ENCODE measurements around the gene USP7. TPM values are rescaled to one million over a fixed set of nuclear protein-coding genes. Genes with fewer than 3 reads are reported as not detected.
A peak's percentile ranks its signal among the peaks of the same experiment; 100 is the strongest.

USP7 gene
- total RNA-seq, 2 experiments from 2014 or later = 162 to 166 TPM

DNA sequence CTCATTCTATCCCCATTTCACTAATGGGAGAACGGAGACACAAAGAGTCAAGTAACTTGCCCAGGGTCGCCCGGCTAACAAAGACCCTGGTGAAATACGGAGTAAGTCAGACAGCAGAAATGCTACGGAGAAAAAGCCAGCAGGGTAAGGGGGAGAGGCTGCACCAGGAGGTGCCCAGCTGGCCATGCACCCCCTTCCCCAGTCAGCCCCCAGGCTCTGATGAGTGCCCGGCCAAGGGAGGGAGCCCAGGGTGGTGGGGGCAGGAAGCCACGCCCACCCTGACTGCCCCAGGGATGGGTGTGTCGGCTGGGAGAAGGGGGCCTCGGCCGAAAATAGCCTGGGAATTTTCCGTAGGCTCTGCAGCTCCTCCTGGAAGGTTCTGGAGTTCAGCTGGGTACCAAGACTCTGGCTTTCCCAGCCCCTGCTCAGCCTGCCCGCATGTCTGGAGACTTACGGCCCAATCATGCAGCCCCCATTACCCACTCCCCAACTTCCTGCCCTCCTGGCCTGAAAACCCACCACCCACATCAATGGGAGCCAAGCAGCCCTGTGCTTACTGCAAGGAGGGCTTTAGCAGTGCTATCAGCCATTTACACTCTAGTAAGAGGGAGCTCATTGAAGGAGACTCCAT lies 99.1 kb downstream of the USP7 start:
- POLR2A ChIA-PET = interaction anchor here (0.7 to 2.8 kb wide), 5 partner anchors 11 to 39 kb away, joined by 3 to 29 read pairs (median 3); no protein-coding TSS in a partner anchor
- CTCF ChIA-PET = interaction anchor here (1.1 to 1.5 kb wide), 3 partner anchors 9 to 71 kb away, joined by 3 to 4 read pairs (median 3); no protein-coding TSS in a partner anchor
- H3K4me3 Mint-ChIP-seq = peak overlapping the region; percentile 37

DNA sequence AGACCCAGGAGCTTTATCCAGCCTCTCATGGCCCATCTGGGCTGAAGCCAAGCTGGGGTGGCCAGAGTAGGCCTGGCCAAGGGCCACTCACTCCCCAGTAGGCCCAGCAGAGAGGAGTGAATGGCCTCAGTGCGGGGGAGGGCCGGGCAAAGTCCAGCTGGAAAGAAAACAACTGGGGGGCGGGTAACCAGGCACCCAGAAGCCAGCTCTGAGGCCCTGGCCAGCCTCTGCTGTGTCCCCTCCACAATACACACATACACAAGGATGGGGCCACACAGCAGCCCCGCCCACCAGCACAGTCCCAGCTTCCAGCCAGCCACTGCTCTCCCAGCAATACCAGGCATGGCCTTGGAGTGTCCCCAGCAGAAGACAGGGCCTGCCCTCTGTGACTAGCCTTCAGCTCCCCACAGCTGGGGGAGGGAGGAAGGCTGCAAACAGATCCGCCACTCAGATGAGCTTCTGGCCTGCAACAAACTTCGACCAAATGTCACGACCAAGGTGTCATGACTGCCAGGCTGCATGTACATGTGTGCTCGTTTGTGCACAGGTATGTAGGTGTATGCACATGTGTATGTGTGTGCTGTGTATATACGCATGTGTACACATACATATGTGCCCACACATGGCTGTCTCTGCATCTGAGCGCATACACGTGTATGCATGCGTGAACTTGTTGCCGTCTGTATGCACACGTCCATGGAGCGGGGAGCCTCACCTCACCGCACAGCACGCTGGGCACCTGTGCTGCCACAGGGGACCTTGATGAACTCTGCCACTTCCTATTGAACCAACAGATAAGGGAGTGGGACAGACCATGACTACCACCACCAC lies 99.9 kb downstream of the USP7 start:
- CTCF ChIA-PET = interaction anchor here (1.1 to 1.5 kb wide), 2 partner anchors 10 to 17 kb away, joined by 3 to 4 read pairs; no protein-coding TSS in a partner anchor

More for the DNA sequence above, 99.1 kb downstream of the USP7 start:
- Mint-ChIP-seq H3K27me3 (no peaks in the 10 kb centered on the region), H3K4me1 (peaks cover 53% of the 10 kb centered on the region), H3K36me3 (ENCODE audit: low read depth) (peaks cover 37% of the 10 kb centered on the region), H3K27ac (peak overlapping the region; percentile 26), H3K9me3 (no peaks in the 10 kb centered on the region)
- no peak for DNase-seq

DNA sequence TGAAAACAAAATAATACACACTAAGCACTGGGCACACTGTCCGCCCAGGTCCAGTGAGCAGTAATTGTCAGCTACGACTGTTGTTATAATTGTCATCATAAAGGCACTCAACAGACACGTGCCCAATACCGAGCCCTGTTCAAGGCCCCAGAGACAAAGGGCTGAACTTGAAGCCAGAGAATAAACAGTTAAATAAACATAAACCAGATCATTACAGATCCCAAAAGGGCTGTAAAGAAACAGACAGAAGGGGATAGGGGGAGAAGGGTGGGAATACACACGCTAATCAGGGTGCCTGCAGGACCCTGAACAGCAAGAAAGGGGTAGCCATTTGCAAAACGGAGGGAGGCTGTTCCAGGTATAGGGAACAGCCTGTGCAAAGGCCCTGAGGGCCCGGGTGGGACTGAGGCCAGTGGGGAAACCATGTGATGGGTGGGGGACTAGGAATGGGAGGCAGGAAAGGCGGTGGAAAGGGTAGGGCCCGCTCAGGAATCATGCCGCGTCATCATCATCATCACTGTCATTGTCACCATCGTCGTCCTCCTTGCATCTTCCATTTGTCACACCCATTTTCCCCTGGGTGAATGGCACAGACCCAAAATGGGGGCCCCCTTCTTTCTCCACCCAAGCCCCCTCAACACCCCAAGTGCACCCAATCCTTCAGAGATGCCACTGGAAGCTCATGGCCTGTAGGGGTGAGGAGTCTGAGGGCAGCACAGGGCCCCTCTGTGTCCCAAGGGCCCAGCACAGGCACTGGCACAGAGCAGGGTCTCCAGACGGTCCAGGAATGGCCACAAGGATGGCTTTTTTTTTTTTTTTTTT lies 101.2 kb downstream of the USP7 start:
- POLR2A ChIA-PET = interaction anchor here (1.8 to 2.8 kb wide), 2 partner anchors 9 to 10 kb away, joined by 9 to 29 read pairs; no protein-coding TSS in a partner anchor
- H3K4me3 Mint-ChIP-seq = no peak overlapping the region
- no peak overlapping the region for H3K27ac Mint-ChIP-seq

More for the DNA sequence above, 99.9 kb downstream of the USP7 start:
- Mint-ChIP-seq H3K27ac (peak overlapping the region; percentile 11), H3K9me3 (no peaks in the 10 kb centered on the region), H3K4me3 (no peak overlapping the region), H3K27me3 (no peaks in the 10 kb centered on the region), H3K36me3 (ENCODE audit: low read depth) (peaks cover 44% of the 10 kb centered on the region), H3K4me1 (peaks cover 48% of the 10 kb centered on the region)
- POLR2A ChIA-PET = interaction anchor here (1.0 to 2.8 kb wide), 2 partner anchors 11 to 26 kb away, joined by 3 to 29 read pairs; no protein-coding TSS in a partner anchor
- DNase-seq = no peak

DNA sequence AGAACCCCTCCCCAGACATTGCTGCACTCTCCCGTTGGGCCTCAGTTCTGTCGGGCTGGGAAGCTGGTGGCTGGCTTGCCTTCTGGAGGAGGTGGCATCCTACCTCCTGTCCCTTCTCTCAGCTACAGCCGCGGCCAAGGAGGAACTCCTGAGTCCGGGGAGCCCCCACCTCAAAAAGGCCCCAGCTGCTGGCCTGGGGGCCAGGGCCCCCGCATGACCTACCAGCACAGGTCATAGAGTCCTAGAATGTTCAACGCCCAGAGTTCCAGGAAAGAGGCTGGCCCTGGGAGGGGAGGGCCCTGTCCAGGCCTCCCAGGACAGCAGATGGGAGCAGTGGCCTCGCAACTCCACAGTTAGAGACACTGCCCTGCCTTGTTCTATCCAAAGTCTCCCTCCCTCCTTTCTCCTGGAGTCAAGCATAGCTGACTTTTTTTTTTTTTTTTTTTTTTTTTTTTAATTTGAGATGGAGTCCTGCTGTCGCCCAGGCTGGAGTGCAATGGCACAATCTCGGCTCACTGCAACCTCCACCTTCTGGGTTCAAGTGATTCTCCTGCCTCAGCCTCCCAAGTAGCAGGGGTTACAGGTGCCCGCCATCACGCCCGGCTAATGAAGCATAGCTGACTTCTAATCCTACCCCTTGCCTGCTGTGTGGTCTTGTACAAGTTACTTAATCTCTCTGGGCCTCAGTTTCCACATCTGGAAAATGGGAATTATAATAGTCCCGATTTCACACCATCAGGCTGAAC lies 102.0 kb downstream of the USP7 start:
- no peak overlapping the region for H3K4me3 Mint-ChIP-seq
- ChIA-PET CTCF (no interaction called here), POLR2A (interaction anchor here (0.6 to 3.8 kb wide), 3 partner anchors 7 to 14 kb away, joined by 3 to 19 read pairs (median 9); partner anchors contain the start of gene CARHSP1)
- DNase-seq = no peak
- peak overlapping the region; percentile 26 for H3K27ac Mint-ChIP-seq
- peaks cover 46% of the 10 kb centered on the region for H3K36me3 Mint-ChIP-seq (ENCODE audit: low read depth)
- no peaks in the 10 kb centered on the region for H3K27me3 Mint-ChIP-seq
- no peaks in the 10 kb centered on the region for H3K9me3 Mint-ChIP-seq
- H3K4me1 Mint-ChIP-seq = peaks cover 50% of the 10 kb centered on the region

More for the DNA sequence above, 101.2 kb downstream of the USP7 start:
- Mint-ChIP-seq H3K36me3 (ENCODE audit: low read depth) (peaks cover 48% of the 10 kb centered on the region), H3K27me3 (no peaks in the 10 kb centered on the region), H3K9me3 (no peaks in the 10 kb centered on the region), H3K4me1 (peaks cover 52% of the 10 kb centered on the region)
- CTCF ChIA-PET = interaction anchor here (1.5 kb wide), 1 partner anchor 18 kb away, joined by 4 read pairs; no protein-coding TSS in a partner anchor
- DNase-seq = no peak

DNA sequence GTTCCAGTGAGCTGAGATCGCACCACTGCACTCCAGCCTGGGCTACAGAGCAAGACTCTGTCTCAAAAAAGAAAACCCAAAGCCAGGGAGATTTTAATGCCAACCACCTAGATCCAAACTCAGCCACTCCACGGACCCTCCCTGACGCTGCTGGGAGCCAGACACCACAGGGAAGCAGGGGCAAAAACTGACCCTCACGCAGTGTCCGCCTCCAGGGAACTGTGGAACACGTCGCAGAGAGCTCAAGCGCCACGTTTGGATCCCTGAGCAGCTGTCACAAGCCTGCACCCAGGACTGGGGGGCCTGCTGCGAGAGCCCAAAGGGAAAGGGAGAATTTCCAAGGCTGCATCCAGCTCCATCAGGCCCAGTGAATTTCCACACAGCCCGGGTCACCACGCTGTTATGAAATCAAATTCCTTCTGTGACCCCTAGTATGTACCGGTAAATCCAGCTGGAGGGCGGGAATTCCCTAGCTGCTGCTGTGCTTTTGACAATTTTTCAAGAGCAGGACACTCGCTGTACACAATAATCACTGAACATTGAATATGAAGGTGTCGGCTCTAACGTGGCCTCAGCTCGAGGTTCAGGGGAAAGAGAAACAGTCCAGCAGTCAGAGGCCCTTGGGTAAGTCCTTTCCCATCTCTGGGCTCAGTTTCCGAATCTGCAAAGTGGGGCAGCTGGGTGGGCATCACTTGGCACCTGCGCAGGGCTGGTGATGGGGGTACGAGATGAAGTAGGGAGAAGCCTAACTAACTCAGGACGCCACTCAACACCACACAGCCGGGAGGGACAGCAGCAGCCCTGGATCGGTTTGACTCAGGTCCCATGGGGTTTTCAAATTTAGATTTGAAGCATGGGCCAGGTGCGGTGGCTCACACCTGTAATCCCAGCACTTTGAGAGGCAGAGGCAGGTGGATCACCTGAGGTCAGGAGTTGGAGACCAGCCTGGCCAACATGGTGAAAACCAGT lies 103.5 kb downstream of the USP7 start:
- POLR2A ChIA-PET = interaction anchor here (1.3 to 3.8 kb wide), 3 partner anchors 8 to 62 kb away, joined by 3 to 19 read pairs (median 4); partner anchors contain the start of gene CARHSP1

DNA sequence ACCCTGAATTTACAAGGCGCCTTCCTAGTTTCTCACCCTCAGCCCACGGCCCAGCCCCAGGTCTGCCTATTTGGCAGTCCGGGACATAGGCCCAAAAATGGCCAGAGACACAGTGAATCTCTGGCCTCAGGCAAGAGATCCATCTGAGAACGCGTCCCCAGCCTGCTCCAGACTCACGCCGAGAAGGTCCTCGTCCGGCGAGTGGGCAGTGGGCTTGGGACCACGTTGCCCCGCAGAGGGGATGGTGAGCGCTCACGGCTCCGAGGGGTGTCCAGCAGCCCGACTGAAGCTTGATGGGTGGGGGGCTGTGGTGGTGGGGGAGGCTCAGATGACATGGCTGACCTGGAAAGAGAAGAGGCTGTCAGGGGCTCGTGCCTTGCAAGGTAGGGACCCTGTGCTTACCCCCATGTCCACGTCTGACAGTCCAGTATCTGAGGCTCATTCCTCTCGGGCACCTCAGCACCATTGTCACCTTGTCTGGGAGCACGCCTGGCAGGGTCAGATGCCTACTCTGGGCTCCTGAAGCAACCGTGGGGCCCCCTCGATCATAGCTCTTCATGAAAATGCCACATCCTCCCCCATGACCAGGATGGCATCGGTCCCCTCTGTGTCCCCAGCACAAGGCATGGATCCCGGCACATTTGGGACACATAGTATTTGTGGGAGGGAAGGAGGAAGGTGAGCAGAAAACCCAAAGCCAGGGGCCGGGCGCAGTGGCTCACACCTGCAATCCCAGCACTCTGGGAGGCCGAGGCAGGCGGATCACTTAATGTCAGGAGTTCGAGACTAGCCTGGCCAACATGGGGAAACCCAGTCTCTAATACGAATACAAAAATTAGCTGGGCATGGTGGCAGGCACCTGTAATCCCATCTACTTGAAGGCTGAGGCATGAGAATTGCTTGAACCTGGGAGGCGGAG lies 104.5 kb downstream of the USP7 start:
- H3K9me3 Mint-ChIP-seq = no peaks in the 10 kb centered on the region
- ChIA-PET POLR2A (interaction anchor here (1.2 to 3.8 kb wide), 4 partner anchors 7 to 63 kb away, joined by 3 to 19 read pairs (median 4); partner anchors contain the start of gene CARHSP1), CTCF (interaction anchor here (0.9 to 1.0 kb wide), 2 partner anchors 21 to 28 kb away, joined by 3 to 4 read pairs; no protein-coding TSS in a partner anchor)
- H3K27me3 Mint-ChIP-seq = no peaks in the 10 kb centered on the region
- peak overlapping the region; percentile 31 for H3K27ac Mint-ChIP-seq
- no peak for DNase-seq
- no peak overlapping the region for H3K4me3 Mint-ChIP-seq
- H3K4me1 Mint-ChIP-seq = peaks cover 48% of the 10 kb centered on the region
- H3K36me3 Mint-ChIP-seq (ENCODE audit: low read depth) = peaks cover 59% of the 10 kb centered on the region

More for the DNA sequence above, 103.5 kb downstream of the USP7 start:
- H3K9me3 Mint-ChIP-seq = no peaks in the 10 kb centered on the region
- no peak overlapping the region for H3K4me3 Mint-ChIP-seq
- CTCF ChIA-PET = interaction anchor here (0.9 to 1.0 kb wide), 2 partner anchors 18 to 20 kb away, joined by 3 to 4 read pairs; no protein-coding TSS in a partner anchor
- H3K36me3 Mint-ChIP-seq (ENCODE audit: low read depth) = peaks cover 53% of the 10 kb centered on the region
- DNase-seq = no peak
- H3K4me1 Mint-ChIP-seq = peaks cover 47% of the 10 kb centered on the region
- H3K27me3 Mint-ChIP-seq = no peaks in the 10 kb centered on the region
- no peak overlapping the region for H3K27ac Mint-ChIP-seq

DNA sequence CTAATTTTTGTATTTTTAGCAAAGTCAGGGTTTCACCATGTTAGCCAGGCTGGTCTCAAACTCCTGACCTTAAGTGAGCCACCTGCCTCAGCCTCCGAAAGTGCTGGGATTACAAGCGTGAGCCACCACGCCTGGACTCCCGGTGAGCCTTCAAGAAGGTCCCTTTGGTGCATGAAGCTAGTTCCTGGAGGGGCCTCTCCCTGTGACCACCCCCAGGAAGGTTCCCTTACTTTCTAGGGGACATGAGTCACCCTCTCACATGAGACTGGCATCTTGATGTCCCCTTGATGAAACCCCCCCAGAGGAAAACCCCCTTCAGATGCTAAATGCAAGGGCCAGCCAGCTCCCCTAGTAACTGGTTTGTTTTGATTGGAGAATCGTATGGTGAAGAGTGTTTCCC lies 107.7 kb downstream of the USP7 start:
- Mint-ChIP-seq H3K36me3 (ENCODE audit: low read depth) (peaks cover 63% of the 10 kb centered on the region), H3K9me3 (no peaks in the 10 kb centered on the region), H3K4me1 (peaks cover 57% of the 10 kb centered on the region), H3K27me3 (no peaks in the 10 kb centered on the region), H3K4me3 (no peak overlapping the region), H3K27ac (peak overlapping the region; percentile 42)
- ChIA-PET CTCF (interaction anchor here (1.0 to 1.9 kb wide), 2 partner anchors 25 to 39 kb away, joined by 4 to 8 read pairs; no protein-coding TSS in a partner anchor), POLR2A (interaction anchor here (0.8 to 7.5 kb wide), 5 partner anchors 8 to 58 kb away, joined by 3 to 84 read pairs (median 7); partner anchors contain the start of genes CARHSP1, PMM2 and TMEM186)
- DNase-seq = no peak

DNA sequence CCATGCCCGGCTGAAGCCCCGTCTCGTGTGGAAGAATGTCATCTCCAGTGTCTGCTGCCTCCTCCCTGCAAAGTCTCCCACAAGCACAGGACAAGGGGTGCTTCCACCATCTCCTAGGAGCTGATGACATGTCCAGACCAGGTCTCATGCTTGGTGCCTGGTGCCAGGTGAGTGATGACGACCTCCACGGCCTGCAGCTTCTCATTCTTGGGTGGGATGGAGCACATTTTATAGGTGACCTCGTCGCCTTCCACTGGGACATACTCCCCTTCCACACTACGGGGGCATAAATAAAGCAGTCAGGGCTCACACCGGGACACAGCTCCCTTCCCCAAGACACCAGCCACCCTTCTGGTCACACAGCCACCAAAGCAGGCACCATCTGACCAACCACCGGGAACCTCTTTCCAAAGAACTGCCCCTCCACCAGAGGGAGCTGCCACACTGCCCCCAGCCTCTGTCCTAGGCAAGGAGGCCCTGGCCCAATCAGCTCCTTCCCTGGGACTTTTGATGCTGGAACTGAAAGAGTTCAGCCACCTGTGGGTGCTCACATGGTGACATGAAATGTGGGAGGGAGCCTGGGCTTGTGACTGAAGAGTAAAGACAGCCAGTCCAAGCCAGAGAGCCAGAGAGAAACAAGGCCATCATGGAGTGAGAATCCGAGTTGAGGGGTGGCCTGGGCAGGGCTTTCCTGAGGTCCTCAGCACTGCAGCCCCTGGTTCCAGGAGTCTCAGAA lies 108.5 kb downstream of the USP7 start:
- peak overlapping the region; percentile 60 for H3K27ac Mint-ChIP-seq
- no peak for DNase-seq
- H3K36me3 Mint-ChIP-seq (ENCODE audit: low read depth) = peaks cover 70% of the 10 kb centered on the region
- ChIA-PET POLR2A (interaction anchor here (0.8 to 7.5 kb wide), 6 partner anchors 9 to 57 kb away, joined by 3 to 84 read pairs (median 5); partner anchors contain the start of genes CARHSP1, PMM2 and TMEM186), CTCF (interaction anchor here (0.8 to 1.9 kb wide), 3 partner anchors 26 to 154 kb away, joined by 3 to 8 read pairs (median 4); no protein-coding TSS in a partner anchor)
- no peaks in the 10 kb centered on the region for H3K9me3 Mint-ChIP-seq
- peaks cover 65% of the 10 kb centered on the region for H3K4me1 Mint-ChIP-seq
- H3K27me3 Mint-ChIP-seq = no peaks in the 10 kb centered on the region
- H3K4me3 Mint-ChIP-seq = no peak overlapping the region

DNA sequence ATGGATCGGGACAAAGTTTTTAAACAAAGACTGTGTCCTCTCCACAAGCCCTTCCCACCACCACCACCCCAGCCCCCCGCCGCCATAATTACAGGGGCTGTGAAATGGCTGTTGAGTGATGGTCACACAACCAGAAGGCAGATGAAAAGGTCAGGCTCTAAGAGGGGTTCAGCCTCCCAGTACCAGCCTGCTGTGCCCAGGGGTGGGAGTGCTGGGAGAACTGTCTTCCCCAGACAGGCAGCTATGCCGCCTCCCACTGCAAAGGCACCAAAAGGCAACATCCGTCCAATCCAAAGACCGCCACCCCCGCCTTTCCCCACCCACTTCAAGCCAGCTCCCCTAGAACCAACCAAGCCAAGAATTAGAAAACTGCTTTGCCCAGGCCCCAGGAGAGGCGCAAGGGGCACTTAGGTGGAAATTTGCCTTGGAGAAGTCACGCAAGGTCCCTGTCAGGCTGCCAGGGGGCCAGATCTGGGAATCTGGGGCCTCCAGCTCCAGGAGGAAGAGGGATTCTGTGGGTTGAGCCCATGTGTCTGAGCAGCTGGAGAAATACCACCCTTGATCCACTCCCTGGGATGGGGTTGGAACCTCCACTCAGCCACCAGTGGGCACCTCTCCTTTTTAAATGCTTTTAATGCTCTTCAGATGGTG lies 109.3 kb downstream of the USP7 start:
- CTCF ChIA-PET = interaction anchor here (1.4 kb wide), 1 partner anchor 154 kb away, joined by 3 read pairs; no protein-coding TSS in a partner anchor
- no peaks in the 10 kb centered on the region for H3K9me3 Mint-ChIP-seq
- POLR2A ChIA-PET = interaction anchor here (1.0 to 7.5 kb wide), 5 partner anchors 10 to 57 kb away, joined by 3 to 84 read pairs (median 7); partner anchors contain the start of genes CARHSP1 and TMEM186
- H3K27ac Mint-ChIP-seq = peak overlapping the region; percentile 71
- peaks cover 74% of the 10 kb centered on the region for H3K36me3 Mint-ChIP-seq (ENCODE audit: low read depth)
- DNase-seq = no peak
- peaks cover 69% of the 10 kb centered on the region for H3K4me1 Mint-ChIP-seq
- no peak overlapping the region for H3K4me3 Mint-ChIP-seq
- H3K27me3 Mint-ChIP-seq = no peaks in the 10 kb centered on the region
